Uterus (tissue), 4 donors: Measurements from ENCODE around the gene CD300LG. TPM values are rescaled to one million over a fixed set of nuclear protein-coding genes. Genes with fewer than 3 reads are reported as not detected.

Source experiments
- DNase-seq, 2 donors: peaks; one replicate each; pipeline ENCODE4 v3.0.0-alpha.2; 2019 to 2020
- H3K27ac ChIP-seq, 2 donors: fragments of 200-600 bp; sonication (generic); 1 replicate in 1 of 2; 2 replicates in 1 of 2; pipeline ENCODE4 v1.5.1; 2016 to 2018
- H3K27me3 ChIP-seq, 2 donors: fragments of 200-600 bp; sonication (generic); one replicate each; pipeline ENCODE4 v1.5.1; 2018 to 2019; ENCODE audit warnings: control low read depth in 1 of 2
- H3K36me3 ChIP-seq, 2 donors: fragments of 200-600 bp; sonication (generic); one replicate each; pipeline ENCODE4 v1.5.1; 2019; ENCODE audit warnings: control low read depth in 1 of 2
- H3K4me1 ChIP-seq, 2 donors: fragments of 200-600 bp; sonication (generic); one replicate each; pipeline ENCODE4 v1.5.1; 2018 to 2019; ENCODE audit warnings: control low read depth in 1 of 2
- H3K4me3 ChIP-seq, 2 donors: fragments of 200-600 bp; sonication (generic); 1 replicate in 1 of 2; 2 replicates in 1 of 2; pipeline ENCODE4 v1.5.1; 2018 to 2019; ENCODE audit warnings: mild to moderate bottlenecking in 1 of 2
- H3K9me3 ChIP-seq, 2 donors: fragments of 200-600 bp; sonication (generic); one replicate each; pipeline ENCODE4 v1.5.1; 2019; ENCODE audit warnings: control low read depth in 1 of 2
- CTCF ChIP-seq, 4 experiments: fragments of 200-600 bp in 2 of 4; fragments of 450-650 bp in 2 of 4; sonication (generic) in 2 of 4; IDR thresholded peaks; one replicate each; pipeline ENCODE4 v1.5.1; 2016 to 2019; ENCODE audit warnings: antibody characterized with exemption in 4 of 4, mild to moderate bottlenecking in 2 of 4, moderate library complexity in 1 of 4
- POLR2A ChIP-seq, 2 donors: fragments of 450-650 bp; IDR thresholded peaks; one replicate each; pipeline ENCODE4 v1.6.1; 2016; ENCODE audit warnings: antibody characterized with exemption in 2 of 2, mild to moderate bottlenecking in 1 of 2, moderate library complexity in 1 of 2
- intact Hi-C: fragments of 100-400 bp; cut with DNase I; formaldehyde crosslinking; loops from one replicate; pipeline ENCODE4 v1.15.1; 2023; ENCODE audit warnings: low total_unique reads
- total RNA-seq, 4 donors: library from RNA; depleted of rRNA in 3 of 4; stranded (reverse); fragments of >200 nt in 3 of 4; gene quantifications; one replicate each; pipeline versions ENCODE4 v1.1.0 to v1.2.4, GENCODE V29; 2014 to 2023
- donor health status: DM: yes; HTN: yes; CAD: no.

CD300LG gene
- total RNA-seq, 4 donors from 2014 or later: 2.1 to 6.5 (median 6.2) TPM; not detected in 1

GRCh38 chr17:43909537-43910231 lies 62.7 kb downstream of the CD300LG start:
- Histone ChIP-seq H3K36me3 (no peaks in the 10 kb centered on the region), H3K27ac (no peak overlapping the region), H3K4me1 (peaks cover 0 to 12% of the 10 kb centered on the region in 2 donors), H3K27me3 (no peaks in the 10 kb centered on the region), H3K9me3 (no peaks in the 10 kb centered on the region), H3K4me3 (no peak overlapping the region)
- intact Hi-C loops: no loop called here
- no peak for DNase-seq
- TF ChIP-seq CTCF (IDR thresholded peaks at IDR 0.05) (no peak), POLR2A (IDR thresholded peaks at IDR 0.05) (no peak)

- Histone ChIP-seq H3K27ac (no peak overlapping the region), H3K9me3 (no peaks in the 10 kb centered on the region), H3K4me1 (no peaks in the 10 kb centered on the region), H3K36me3 (no peaks in the 10 kb centered on the region), H3K27me3 (no peaks in the 10 kb centered on the region), H3K4me3 (no peak overlapping the region)
- TF ChIP-seq POLR2A (IDR thresholded peaks at IDR 0.05) (no peak), CTCF (IDR thresholded peaks at IDR 0.05) (no peak)
- DNase-seq: no peak
- intact Hi-C loops: no loop called here
Measured at GRCh38 chr17:43911904-43912303, 64.9 kb downstream of the CD300LG start.

GRCh38 chr17:43912635-43913304 lies 65.8 kb downstream of the CD300LG start:
- DNase-seq: no peak
- Histone ChIP-seq H3K4me3 (no peak overlapping the region), H3K4me1 (no peaks in the 10 kb centered on the region), H3K27me3 (no peaks in the 10 kb centered on the region), H3K27ac (no peak overlapping the region), H3K36me3 (no peaks in the 10 kb centered on the region), H3K9me3 (no peaks in the 10 kb centered on the region)
- TF ChIP-seq POLR2A (IDR thresholded peaks at IDR 0.05) (no peak), CTCF (IDR thresholded peaks at IDR 0.05) (no peak)
- intact Hi-C loops: no loop called here

Other genes starting within 250 kb of the CD300LG start
- 10 to 100 TPM in 3 of 4 donors, 1 to 10 TPM in 1; 6.9 to 24.3 (median 14.0) TPM for gene MEOX1, start 185.3 kb upstream of the CD300LG start, total RNA-seq
- gene SOST, start 88.4 kb upstream of the CD300LG start, total RNA-seq: not detected
- 10 to 100 TPM; 28.4 to 88.1 (median 39.8) TPM for gene DUSP3, start 68.2 kb upstream of the CD300LG start, total RNA-seq
- gene CFAP97D1, start 66.7 kb upstream of the CD300LG start, total RNA-seq: not detected
- gene MPP3, start 14.0 kb upstream of the CD300LG start, total RNA-seq: 10 to 100 TPM in 3 of 4 donors, 1 to 10 TPM in 1; 5.6 to 21.2 (median 15.8) TPM
- gene MPP2, start 60.4 kb downstream of the CD300LG start, total RNA-seq: 10 to 100 TPM in 3 of 4 donors, 1 to 10 TPM in 1; 2.0 to 20.9 (median 13.3) TPM
- gene PPY, start 95.3 kb downstream of the CD300LG start, total RNA-seq: not detected
- not detected for gene PYY, start 106.8 kb downstream of the CD300LG start, total RNA-seq
- 1 to 10 TPM; 1.3 to 9.7 (median 2.6) TPM for gene NAGS, start 157.4 kb downstream of the CD300LG start, total RNA-seq
- 10 to 100 TPM in 3 of 4 donors, 1 to 10 TPM in 1; 1.5 to 76.1 (median 49.8) TPM for gene TMEM101, start 167.8 kb downstream of the CD300LG start, total RNA-seq
- gene LSM12, start 219.5 kb downstream of the CD300LG start, total RNA-seq: 10 to 100 TPM; 24.5 to 49.8 (median 37.1) TPM
- gene G6PC3, start 223.6 kb downstream of the CD300LG start, total RNA-seq: 10 to 100 TPM; 12.4 to 66.3 (median 33.8) TPM